Muscle of leg (tissue), 11 donors: ENCODE measurements around the gene NFASC. TPM values are rescaled to one million over a fixed set of nuclear protein-coding genes. Genes with fewer than 3 reads are reported as not detected.

ENCODE experiments used
- DNase-seq: peaks from one replicate; pipeline ENCODE4 v3.0.0; 2013
- H3K27ac ChIP-seq: one replicate; pipeline ENCODE4 v1.5.1; 2013; ENCODE audit warnings: mild to moderate bottlenecking, low read length, control low read depth
- H3K27me3 ChIP-seq: one replicate; pipeline ENCODE4 v1.6.1; 2013; ENCODE audit warnings: low read length; ENCODE audit not compliant: control insufficient read depth, insufficient read depth
- H3K36me3 ChIP-seq: one replicate; pipeline ENCODE4 v1.6.1; 2013; ENCODE audit warnings: low read length; ENCODE audit not compliant: control insufficient read depth, insufficient read depth
- H3K4me1 ChIP-seq: one replicate; pipeline ENCODE4 v1.6.1; 2013; ENCODE audit warnings: low read length; ENCODE audit not compliant: control insufficient read depth, insufficient read depth
- H3K4me3 ChIP-seq: one replicate; pipeline ENCODE4 v1.5.1; 2013; ENCODE audit warnings: low read length, control low read depth
- H3K9me3 ChIP-seq: replicated peaks from 2 replicates; pipeline ENCODE4 v1.6.1; 2013; ENCODE audit warnings: low read depth, low read length; ENCODE audit not compliant: control insufficient read depth
- WGBS: methylation state at CpG from one replicate; pipeline ENCODE4 v1.1.5; 2013; ENCODE audit warnings: missing lambda C conversion rate; ENCODE audit not compliant: insufficient coverage; 5-methylcytosine and 5-hydroxymethylcytosine counted together
- polyA plus RNA-seq, 8 donors: library from polyadenylated mRNA; unstranded; fragments of 120-200 nt; gene quantifications; one replicate each; pipeline versions ENCODE4 v1.2.1 to v1.2.3, GENCODE V29; 2013; ENCODE audit warnings: inconsistent platforms in 1 of 8, low replicate concordance in 1 of 8; ENCODE audit not compliant: insufficient read length in 8 of 8, insufficient read depth in 1 of 8
- total RNA-seq: library from RNA; stranded (reverse); fragments of 120-200 nt; gene quantifications from one replicate; pipeline ENCODE4 v1.2.4, GENCODE V29; 2013

NFASC gene
- total and polyA plus RNA-seq, 9 donors: 0.81 to 1.8 (median 1.1) TPM

GRCh38 chr1:205012391-205013140 is 141.9 kb downstream of the NFASC start:
- Histone ChIP-seq H3K9me3 (no peaks in the 10 kb centered on the region), H3K27ac (no peak overlapping the region), H3K27me3 (no peaks in the 10 kb centered on the region), H3K4me1 (peaks cover 26% of the 10 kb centered on the region), H3K36me3 (no peaks in the 10 kb centered on the region), H3K4me3 (no peak overlapping the region)
- DNase-seq: peak; percentile 40
- 51% methylated on average over 10 of the region's 13 CpGs for WGBS

GRCh38 chr1:205013683-205014367 is 143.2 kb downstream of the NFASC start:
- Histone ChIP-seq H3K9me3 (no peaks in the 10 kb centered on the region), H3K4me1 (peaks cover 26% of the 10 kb centered on the region), H3K36me3 (no peaks in the 10 kb centered on the region), H3K27me3 (no peaks in the 10 kb centered on the region), H3K4me3 (no peak overlapping the region), H3K27ac (no peak overlapping the region)
- peak; percentile 83 for DNase-seq
- WGBS: 45% methylated on average over 4 of the region's 6 CpGs

- DNase-seq: no peak
- no CpG with 5 or more reads among the region's 10 CpGs for WGBS
- Histone ChIP-seq H3K4me1 (peaks cover 26% of the 10 kb centered on the region), H3K9me3 (no peaks in the 10 kb centered on the region), H3K36me3 (no peaks in the 10 kb centered on the region), H3K4me3 (no peak overlapping the region), H3K27ac (no peak overlapping the region), H3K27me3 (peaks cover 3% of the 10 kb centered on the region)
These were observed 144.1 kb downstream of the NFASC start for GRCh38 chr1:205014783-205015182.

GRCh38 chr1:205015241-205015640 is 144.6 kb downstream of the NFASC start:
- H3K27me3 ChIP-seq: peaks cover 4% of the 10 kb centered on the region
- no peaks in the 10 kb centered on the region for H3K9me3 ChIP-seq
- no peaks in the 10 kb centered on the region for H3K36me3 ChIP-seq
- DNase-seq: no peak
- peaks cover 26% of the 10 kb centered on the region for H3K4me1 ChIP-seq
- no peak overlapping the region for H3K4me3 ChIP-seq
- 68% methylated on average over 7 of the region's 9 CpGs for WGBS
- no peak overlapping the region for H3K27ac ChIP-seq

GRCh38 chr1:205016075-205016474 is 145.4 kb downstream of the NFASC start:
- Histone ChIP-seq H3K27me3 (peaks cover 7% of the 10 kb centered on the region), H3K36me3 (no peaks in the 10 kb centered on the region), H3K27ac (no peak overlapping the region), H3K9me3 (no peaks in the 10 kb centered on the region), H3K4me1 (peaks cover 26% of the 10 kb centered on the region), H3K4me3 (no peak overlapping the region)
- no peak for DNase-seq
- WGBS: 96% methylated on average over 7 of the region's 9 CpGs

- H3K36me3 ChIP-seq: no peaks in the 10 kb centered on the region
- H3K27me3 ChIP-seq: peaks cover 7% of the 10 kb centered on the region
- peaks cover 26% of the 10 kb centered on the region for H3K4me1 ChIP-seq
- DNase-seq: no peak
- no peak overlapping the region for H3K4me3 ChIP-seq
- no peaks in the 10 kb centered on the region for H3K9me3 ChIP-seq
- 79% methylated on average over 9 of the region's 13 CpGs for WGBS
- H3K27ac ChIP-seq: no peak overlapping the region
These were observed 145.9 kb downstream of the NFASC start for GRCh38 chr1:205016584-205016983.

GRCh38 chr1:205017001-205017400 is 146.3 kb downstream of the NFASC start:
- Histone ChIP-seq H3K4me3 (no peak overlapping the region), H3K27me3 (peaks cover 7% of the 10 kb centered on the region), H3K4me1 (peaks cover 26% of the 10 kb centered on the region), H3K9me3 (no peaks in the 10 kb centered on the region), H3K27ac (no peak overlapping the region), H3K36me3 (no peaks in the 10 kb centered on the region)
- 70% methylated on average over 2 of the region's 6 CpGs for WGBS
- no peak for DNase-seq

GRCh38 chr1:205017766-205018165 is 147.1 kb downstream of the NFASC start:
- H3K4me3 ChIP-seq: no peak overlapping the region
- H3K4me1 ChIP-seq: peaks cover 20% of the 10 kb centered on the region
- no peak for DNase-seq
- peaks cover 7% of the 10 kb centered on the region for H3K27me3 ChIP-seq
- 73% methylated on average over 5 of the region's 7 CpGs for WGBS
- H3K9me3 ChIP-seq: no peaks in the 10 kb centered on the region
- no peak overlapping the region for H3K27ac ChIP-seq
- H3K36me3 ChIP-seq: no peaks in the 10 kb centered on the region

GRCh38 chr1:205018381-205018780 is 147.7 kb downstream of the NFASC start:
- H3K4me3 ChIP-seq: no peak overlapping the region
- DNase-seq: no peak
- no peaks in the 10 kb centered on the region for H3K9me3 ChIP-seq
- peaks cover 7% of the 10 kb centered on the region for H3K27me3 ChIP-seq
- WGBS: no CpG with 5 or more reads among the region's 2 CpGs
- no peak overlapping the region for H3K27ac ChIP-seq
- no peaks in the 10 kb centered on the region for H3K36me3 ChIP-seq
- peaks cover 17% of the 10 kb centered on the region for H3K4me1 ChIP-seq

GRCh38 chr1:205020466-205020865 is 149.8 kb downstream of the NFASC start:
- WGBS: 78% methylated on average over 6 of the region's 9 CpGs
- peaks cover 7% of the 10 kb centered on the region for H3K27me3 ChIP-seq
- H3K27ac ChIP-seq: no peak overlapping the region
- no peaks in the 10 kb centered on the region for H3K36me3 ChIP-seq
- H3K4me1 ChIP-seq: no peaks in the 10 kb centered on the region
- H3K4me3 ChIP-seq: no peak overlapping the region
- DNase-seq: no peak
- H3K9me3 ChIP-seq: no peaks in the 10 kb centered on the region
